Endodermal cell (in vitro differentiated cells): ENCODE measurements around the gene CFI. TPM values are rescaled to one million over a fixed set of nuclear protein-coding genes. Genes with fewer than 3 reads are reported as not detected.
A peak's percentile ranks its signal among the peaks of the same experiment; 100 is the strongest.

Experiments
- DNase-seq: peaks from one replicate; pipeline ENCODE4 v3.0.0-alpha.2; 2017
- H3K27ac ChIP-seq: 2 replicates; pipeline ENCODE4 v1.5.1; 2013; ENCODE audit warnings: mild to moderate bottlenecking, low read depth, low read length, moderate library complexity
- H3K27me3 ChIP-seq: 2 replicates; pipeline ENCODE4 v1.6.1; 2013; ENCODE audit warnings: mild to moderate bottlenecking, low read length, moderate library complexity; ENCODE audit not compliant: insufficient read depth, control insufficient read depth, poor library complexity, severe bottlenecking
- H3K36me3 ChIP-seq: 2 replicates; pipeline ENCODE4 v1.7.0; 2013; ENCODE audit warnings: mild to moderate bottlenecking, low read length, moderate library complexity; ENCODE audit not compliant: control insufficient read depth, insufficient read depth
- H3K4me1 ChIP-seq: one replicate; pipeline ENCODE4 v1.7.0; 2013; ENCODE audit warnings: low read length; ENCODE audit not compliant: control insufficient read depth, insufficient read depth
- H3K4me3 ChIP-seq: 2 replicates; pipeline ENCODE4 v1.5.1; 2013; ENCODE audit warnings: mild to moderate bottlenecking, low read length, moderate library complexity
- H3K9ac ChIP-seq: 2 replicates; pipeline ENCODE4 v1.6.1; 2013; ENCODE audit warnings: mild to moderate bottlenecking, low read length, moderate library complexity; ENCODE audit not compliant: poor library complexity, severe bottlenecking; ENCODE audit errors: extremely low read depth
- H3K9me3 ChIP-seq: 2 replicates; pipeline ENCODE4 v1.6.1; 2013; ENCODE audit warnings: mild to moderate bottlenecking, low read length, moderate library complexity; ENCODE audit not compliant: control insufficient read depth
- H3K27ac Mint-ChIP-seq: 2 replicates; pipeline ENCODE4 v1.8.0; 2020; ENCODE audit warnings: mixed read lengths
- H3K27me3 Mint-ChIP-seq: 2 replicates; pipeline ENCODE4 v1.8.0; 2021; ENCODE audit warnings: mild to moderate bottlenecking, mixed read lengths; ENCODE audit not compliant: insufficient read depth
- H3K36me3 Mint-ChIP-seq: 2 replicates; pipeline ENCODE4 v1.8.0; 2020; ENCODE audit warnings: low read depth, mixed read lengths
- H3K4me1 Mint-ChIP-seq: 2 replicates; pipeline ENCODE4 v1.8.0; 2020; ENCODE audit warnings: mixed read lengths
- H3K4me3 Mint-ChIP-seq: 2 replicates; pipeline ENCODE4 v1.8.0; 2020; ENCODE audit warnings: mild to moderate bottlenecking, moderate library complexity, mixed read lengths
- H3K9me3 Mint-ChIP-seq: 2 replicates; pipeline ENCODE4 v1.8.0; 2020; ENCODE audit warnings: mild to moderate bottlenecking, mixed read lengths
- CTCF ChIP-seq: fragments of 200-600 bp; sonication (generic); conservative IDR thresholded peaks from 2 replicates; pipeline ENCODE4 v1.5.0; 2021; ENCODE audit warnings: antibody characterized with exemption, mild to moderate bottlenecking
- WGBS, 2 experiments: methylation state at CpG; one replicate each; pipeline versions ENCODE4 v1.1.5 to v1.1.7; 2013; ENCODE audit warnings: missing lambda C conversion rate in 2 of 2, mixed read lengths in 1 of 2; ENCODE audit not compliant: insufficient coverage in 1 of 2, insufficient read length in 1 of 2; 5-methylcytosine and 5-hydroxymethylcytosine counted together
- total RNA-seq, 2 donors: library from RNA; stranded (reverse); fragmentation: NEBNext Ultra II Directional in 1 of 2; extraction: Animal tissue kit (Norgen Biotek cat#: 25700) in 1 of 2; gene quantifications; 2 replicates in 1 of 2; 3 replicates in 1 of 2; pipeline ENCODE4 v1.2.1, GENCODE V29; 2021

The CFI gene
- total RNA-seq, 2 donors from 2014 or later = not detected

GRCh38 chr4:109708435-109708834, 93.4 kb downstream of the CFI start:
- no peak for TF ChIP-seq CTCF
- no peak overlapping the region for H3K4me3 Mint-ChIP-seq
- WGBS, 2 experiments = 89% methylated on average over 2 of the region's 2 CpGs; no CpG with 5 or more reads in 1 of the 2 experiments
- H3K27me3 ChIP-seq = no peaks in the 10 kb centered on the region
- no peak overlapping the region for H3K27ac Mint-ChIP-seq
- no peak overlapping the region for H3K27ac ChIP-seq
- peaks cover 8% of the 10 kb centered on the region for H3K4me1 Mint-ChIP-seq
- no peak overlapping the region for H3K4me3 ChIP-seq
- peaks cover 35% of the 10 kb centered on the region for H3K36me3 ChIP-seq
- DNase-seq = no peak
- no peaks in the 10 kb centered on the region for H3K9me3 Mint-ChIP-seq
- peaks cover 6% of the 10 kb centered on the region for H3K36me3 Mint-ChIP-seq
- H3K9ac ChIP-seq = no peak overlapping the region
- H3K27me3 Mint-ChIP-seq = no peaks in the 10 kb centered on the region
- H3K9me3 ChIP-seq = no peaks in the 10 kb centered on the region
- H3K4me1 ChIP-seq = no peaks in the 10 kb centered on the region

- H3K9ac ChIP-seq = peak overlapping the region; percentile 82
- H3K4me1 Mint-ChIP-seq = peaks cover 27% of the 10 kb centered on the region
- TF ChIP-seq CTCF = no peak
- H3K27me3 ChIP-seq = peaks cover 19% of the 10 kb centered on the region
- WGBS, 2 experiments = 23 to 49% methylated on average over 5 to 11 of the region's 11 CpGs
- H3K27ac ChIP-seq = no peak overlapping the region
- DNase-seq = no peak
- H3K9me3 ChIP-seq = no peaks in the 10 kb centered on the region
- peaks cover 12% of the 10 kb centered on the region for H3K36me3 ChIP-seq
- H3K4me3 ChIP-seq = peak overlapping the region; percentile 88
- H3K36me3 Mint-ChIP-seq = peaks cover 5% of the 10 kb centered on the region
- no peak overlapping the region for H3K27ac Mint-ChIP-seq
- H3K4me3 Mint-ChIP-seq = peak overlapping the region; percentile 82
- peaks cover 24% of the 10 kb centered on the region for H3K27me3 Mint-ChIP-seq
- H3K4me1 ChIP-seq = no peaks in the 10 kb centered on the region
- H3K9me3 Mint-ChIP-seq = no peaks in the 10 kb centered on the region
Observed at GRCh38 chr4:109703664-109704361, 98.0 kb downstream of the CFI start.

GRCh38 chr4:109702950-109703663, 98.7 kb downstream of the CFI start, which contains the start of gene CASP6:
Gene CASP6, minus strand, starts transcription at chr4:109703445. Its CDS starts 50 bp downstream, at chr4:109703395.
- Mint-ChIP-seq H3K36me3 (peaks cover 5% of the 10 kb centered on the region), H3K9me3 (no peaks in the 10 kb centered on the region), H3K4me3 (peak within 1 kb of the TSS; percentile 82), H3K27ac (peak within 1 kb of the TSS; percentile 96), H3K27me3 (peaks cover 31% of the 10 kb centered on the region), H3K4me1 (peaks cover 27% of the 10 kb centered on the region)
- DNase-seq = peak; percentile 95
- 0 to 1% methylated on average over 27 to 72 of the region's 72 CpGs for WGBS, 2 experiments
- Histone ChIP-seq H3K27ac (peak within 1 kb of the TSS; percentile 88), H3K27me3 (peaks cover 26% of the 10 kb centered on the region), H3K4me3 (peak within 1 kb of the TSS; percentile 88), H3K36me3 (peaks cover 6% of the 10 kb centered on the region), H3K4me1 (no peaks in the 10 kb centered on the region), H3K9ac (peak within 1 kb of the TSS; percentile 82), H3K9me3 (no peaks in the 10 kb centered on the region)
- peak; percentile 88 for TF ChIP-seq CTCF
